GM19468 (cell line): ENCODE measurements around the gene CCZ1B.
"Not testable (repeated sequence)": the region's sequence is repeated elsewhere in the genome, so short reads cannot be mapped to it uniquely, and the experiment has no call there.

ENCODE experiments used
- ATAC-seq: cut with Tn5 transposase; IDR thresholded peaks from one replicate; pipeline ENCODE4 v1.9.1; 2021; ENCODE audit warnings: mild to moderate bottlenecking, moderate library complexity, moderate number of reproducible peaks; ENCODE audit not compliant: unreplicated experiment; ENCODE audit errors: extremely low read depth

The CCZ1B gene

GRCh38 chr7:6753964-6754363 is 72.1 kb downstream of the CCZ1B start, which contains the start of gene RSPH10B2:
RSPH10B2 (plus strand) TSS chr7:6754103; CDS start chr7:6757678, 3,575 bp downstream.
- not testable (repeated sequence) for ATAC-seq

DNA sequence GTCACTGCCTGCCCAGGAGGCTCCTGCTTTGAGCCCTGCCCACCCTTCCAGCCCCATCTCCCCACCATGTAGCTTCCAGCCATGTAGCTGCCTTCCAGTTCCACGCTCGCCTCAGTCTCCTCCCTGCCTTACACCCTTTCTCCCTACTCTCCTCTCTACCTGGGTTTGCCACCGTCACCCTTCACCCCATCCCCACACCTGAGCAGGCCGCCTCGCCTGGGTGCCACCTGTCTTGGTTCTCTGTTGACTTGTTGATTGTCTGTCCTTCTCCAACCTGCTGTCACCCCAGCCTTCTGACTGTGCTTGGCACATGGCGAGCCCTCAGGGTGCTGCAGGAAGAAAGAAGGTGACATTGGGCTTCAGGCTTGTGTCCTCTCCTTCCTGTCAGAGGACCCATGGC is 75.9 kb downstream of the CCZ1B start:
- ATAC-seq, result not testable (repeated sequence)

DNA sequence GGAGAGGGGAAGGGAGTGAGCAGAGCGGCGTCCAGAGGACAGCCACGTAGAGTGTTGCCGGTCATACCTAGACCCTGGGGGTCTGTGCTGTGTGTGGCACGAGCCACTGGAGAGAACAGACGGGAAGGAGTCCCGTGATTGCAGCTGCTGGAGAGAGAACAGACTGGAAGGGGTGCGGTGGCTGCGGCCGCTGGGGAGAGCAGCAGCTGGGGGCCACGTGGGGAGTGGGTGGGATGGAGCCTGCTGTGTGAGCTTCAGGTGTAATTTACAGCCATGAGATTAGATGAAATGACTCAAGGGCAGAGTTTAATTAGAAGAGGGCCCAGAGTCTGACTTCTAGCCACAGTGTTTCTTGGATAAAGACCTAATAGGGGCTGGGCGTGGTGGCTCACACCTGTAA is 76.7 kb downstream of the CCZ1B start:
- ATAC-seq, result not testable (repeated sequence)
